ENCODE measurements around the gene DGCR8.

DNA sequence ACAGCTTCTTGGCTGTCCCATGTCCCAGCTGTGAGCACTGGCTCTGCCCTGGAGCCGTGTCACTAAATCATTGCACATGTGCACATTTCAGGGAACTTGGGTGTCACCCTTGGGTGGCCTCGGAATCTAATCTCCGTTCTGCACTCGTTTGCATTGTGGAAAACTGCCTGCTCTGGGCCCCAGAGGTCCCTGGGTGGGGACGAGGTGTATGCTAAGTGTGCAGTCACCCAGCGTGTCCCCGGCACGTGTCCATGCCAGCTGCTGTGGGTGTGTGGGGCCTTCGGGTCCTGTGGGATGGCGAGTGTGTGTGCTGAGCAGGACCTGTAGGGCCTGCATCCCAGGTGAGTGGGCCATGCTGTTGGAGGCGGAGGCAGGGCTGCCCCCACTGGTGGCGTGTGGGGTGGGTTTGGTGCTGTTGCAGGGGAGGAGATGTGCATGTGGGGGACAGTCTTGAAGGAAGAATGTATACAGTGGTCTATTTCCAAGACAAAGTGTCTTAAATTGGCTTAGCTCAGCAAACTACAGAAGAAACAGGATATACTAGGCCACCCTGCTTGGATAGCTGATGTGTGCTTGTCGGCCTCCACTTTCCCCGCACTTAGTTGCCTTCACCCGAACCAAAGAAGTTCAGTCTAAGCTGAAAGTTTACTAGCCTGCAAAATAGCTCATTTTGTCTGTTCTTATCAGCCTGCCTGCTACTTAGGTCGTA, 44.5 kb upstream of the DGCR8 start:
- TF ChIP-seq CTCF (IDR thresholded peaks at IDR 0.05) = no peak
- TF ChIP-seq POLR2A (IDR thresholded peaks at IDR 0.05) = no peak

All from right lobe of liver (tissue), 4 donors.